Prostate gland (tissue), 2 donors: Measurements from ENCODE around the gene REC114. TPM values are rescaled to one million over a fixed set of nuclear protein-coding genes. Genes with fewer than 3 reads are reported as not detected.

Experiments used
- total RNA-seq, 2 donors: library from RNA; depleted of rRNA; stranded (reverse); fragments of >200 nt; gene quantifications; one replicate each; pipeline ENCODE4 v1.1.0, GENCODE V29; 2016

REC114 gene
- total RNA-seq, 2 donors from 2014 or later: 7.5 TPM; not detected in 1

Other genes with a start within 250 kb of the REC114 start
- gene HCN4, start 74.2 kb upstream of the REC114 start, total RNA-seq: 1 to 10 TPM in 1 of 2 donors, under 1 TPM in 1; 0.18 to 6.0 TPM
- gene NPTN, start 190.2 kb downstream of the REC114 start, total RNA-seq: 100 to 1,000 TPM; 147 to 266 TPM
- gene CD276, start 241.2 kb downstream of the REC114 start, total RNA-seq: 10 to 100 TPM; 75.0 to 91.3 TPM